Nephron progenitor cell (in vitro differentiated cells): Measurements from ENCODE around the gene AMZ2.

Experiments used
- DNase-seq: peaks from one replicate; pipeline ENCODE4 v3.0.0; 2021
- H3K27ac Mint-ChIP-seq: 2 replicates; pipeline ENCODE4 v1.8.0; 2021; ENCODE audit warnings: mild to moderate bottlenecking, moderate library complexity, mixed read lengths
- H3K27me3 Mint-ChIP-seq: 2 replicates; pipeline ENCODE4 v1.8.0; 2021; ENCODE audit warnings: mild to moderate bottlenecking, low read depth, mixed read lengths; ENCODE audit not compliant: poor library complexity
- H3K36me3 Mint-ChIP-seq: 2 replicates; pipeline ENCODE4 v1.8.0; 2021; ENCODE audit warnings: low read depth, mixed read lengths
- H3K4me1 Mint-ChIP-seq: 2 replicates; pipeline ENCODE4 v1.8.0; 2021; ENCODE audit warnings: mixed read lengths
- H3K4me3 Mint-ChIP-seq: 2 replicates; pipeline ENCODE4 v1.8.0; 2021; ENCODE audit warnings: mild to moderate bottlenecking, moderate library complexity, mixed read lengths
- H3K9me3 Mint-ChIP-seq: 2 replicates; pipeline ENCODE4 v1.8.0; 2021; ENCODE audit warnings: mild to moderate bottlenecking, moderate library complexity, mixed read lengths
- CTCF ChIP-seq: fragments of 200-600 bp; sonication (generic); IDR thresholded peaks from 2 replicates; pipeline ENCODE4 v1.5.0; 2021; ENCODE audit warnings: antibody characterized with exemption

AMZ2 gene

GRCh38 chr17:68294617-68295016 is 46.8 kb downstream of the AMZ2 start:
- Mint-ChIP-seq H3K27me3 (peaks cover 51% of the 10 kb centered on the region), H3K9me3 (no peaks in the 10 kb centered on the region), H3K36me3 (peaks cover 4% of the 10 kb centered on the region), H3K4me1 (peaks cover 20% of the 10 kb centered on the region), H3K4me3 (no peak overlapping the region), H3K27ac (no peak overlapping the region)
- no peak for DNase-seq
- no peak for TF ChIP-seq CTCF

GRCh38 chr17:68295086-68295485 is 47.2 kb downstream of the AMZ2 start:
- Mint-ChIP-seq H3K9me3 (no peaks in the 10 kb centered on the region), H3K36me3 (peaks cover 5% of the 10 kb centered on the region), H3K4me3 (no peak overlapping the region), H3K27ac (no peak overlapping the region), H3K4me1 (peaks cover 15% of the 10 kb centered on the region), H3K27me3 (peaks cover 47% of the 10 kb centered on the region)
- TF ChIP-seq CTCF, result no peak
- DNase-seq, result no peak

- H3K27me3 Mint-ChIP-seq, result peaks cover 37% of the 10 kb centered on the region
- peaks cover 5% of the 10 kb centered on the region for H3K36me3 Mint-ChIP-seq
Measured at GRCh38 chr17:68296217-68297191, 48.7 kb downstream of the AMZ2 start.

GRCh38 chr17:68297195-68297594 is 49.4 kb downstream of the AMZ2 start:
- Mint-ChIP-seq H3K27me3 (peaks cover 38% of the 10 kb centered on the region), H3K27ac (no peak overlapping the region), H3K36me3 (peaks cover 5% of the 10 kb centered on the region), H3K4me1 (peaks cover 17% of the 10 kb centered on the region), H3K9me3 (peaks cover 7% of the 10 kb centered on the region), H3K4me3 (no peak overlapping the region)
- no peak for TF ChIP-seq CTCF
- no peak for DNase-seq

More at GRCh38 chr17:68296217-68297191, 48.7 kb downstream of the AMZ2 start:
- DNase-seq, result no peak
- Mint-ChIP-seq H3K4me3 (no peak overlapping the region), H3K4me1 (peaks cover 10% of the 10 kb centered on the region), H3K9me3 (peaks cover 2% of the 10 kb centered on the region), H3K27ac (no peak overlapping the region)
- no peak for TF ChIP-seq CTCF

GRCh38 chr17:68298601-68299000 is 50.8 kb downstream of the AMZ2 start:
- peaks cover 26% of the 10 kb centered on the region for H3K27me3 Mint-ChIP-seq
- TF ChIP-seq CTCF, result no peak
- no peak for DNase-seq
- no peak overlapping the region for H3K27ac Mint-ChIP-seq
- peaks cover 7% of the 10 kb centered on the region for H3K9me3 Mint-ChIP-seq
- H3K4me3 Mint-ChIP-seq, result no peak overlapping the region
- H3K4me1 Mint-ChIP-seq, result peaks cover 17% of the 10 kb centered on the region
- peaks cover 5% of the 10 kb centered on the region for H3K36me3 Mint-ChIP-seq

- H3K27me3 Mint-ChIP-seq, result peaks cover 13% of the 10 kb centered on the region
- H3K27ac Mint-ChIP-seq, result no peak overlapping the region
- H3K9me3 Mint-ChIP-seq, result peaks cover 7% of the 10 kb centered on the region
- no peak for DNase-seq
- TF ChIP-seq CTCF, result no peak
- peaks cover 5% of the 10 kb centered on the region for H3K36me3 Mint-ChIP-seq
- H3K4me3 Mint-ChIP-seq, result no peak overlapping the region
- peaks cover 17% of the 10 kb centered on the region for H3K4me1 Mint-ChIP-seq
Measured at GRCh38 chr17:68299817-68300216, 52.0 kb downstream of the AMZ2 start.
